Measurements from ENCODE around the gene MBD2. TPM values are rescaled to one million over a fixed set of nuclear protein-coding genes. Genes with fewer than 3 reads are reported as not detected.

MBD2 gene
- total and polyA plus RNA-seq, 4 experiments from 2014 or later: 4.2 to 108 (median 66.8) TPM

DNA sequence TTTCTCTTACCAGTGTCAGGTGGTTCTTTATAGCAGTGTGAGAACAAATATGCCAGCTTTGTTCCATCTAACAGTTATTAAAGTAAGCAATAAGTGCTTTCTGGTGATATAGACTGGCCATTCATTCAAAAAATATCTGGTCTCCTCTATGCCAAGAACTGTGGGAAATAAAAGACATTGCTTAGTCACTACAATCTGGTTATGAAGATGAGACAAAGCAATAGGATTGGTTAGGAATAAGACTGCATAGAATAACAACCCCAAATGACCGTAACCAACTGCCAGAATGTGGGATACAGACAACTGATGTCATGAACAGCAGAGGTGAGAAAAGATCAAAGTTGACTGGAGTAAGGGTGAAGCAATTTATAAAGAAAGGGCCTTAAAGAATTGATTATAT, 83.8 kb downstream of the MBD2 start:
- no peaks in the 10 kb centered on the region for H3K36me3 ChIP-seq (ENCODE audit: insufficient read depth, low read length)
- Mint-ChIP-seq H3K27ac (peak overlapping the region in 1 of 7 donors; percentile 0), H3K9me3 (peaks cover 7 to 25% (median 13%) of the 10 kb centered on the region in 8 donors), H3K36me3 (peaks cover 24 to 43% of the 10 kb centered on the region in 2 donors), H3K4me3 (no peak overlapping the region), H3K27me3 (no peaks in the 10 kb centered on the region), H3K4me1 (no peaks in the 10 kb centered on the region)
- no peaks in the 10 kb centered on the region for H3K4me1 ChIP-seq (ENCODE audit: insufficient read depth, low read length)
- no peaks in the 10 kb centered on the region for H3K27me3 ChIP-seq (ENCODE audit: insufficient read depth, low read length)
- ChIA-PET POLR2A (ENCODE audit: partially characterized antibody) (no interaction called here), CTCF (ENCODE audit: partially characterized antibody) (no interaction called here)
- DNase-seq: no peak
- H3K9me3 ChIP-seq (ENCODE audit: control insufficient read depth in 1 of 2, low read length in 2 of 2): no peaks in the 10 kb centered on the region
- intact Hi-C loops (cut with micrococcal nuclease): no loop called here
- no peak overlapping the region for H3K4me3 ChIP-seq (ENCODE audit: low read length in 2 of 2)
- H3K27ac ChIP-seq (ENCODE audit: low read depth, low read length): no peak overlapping the region

DNA sequence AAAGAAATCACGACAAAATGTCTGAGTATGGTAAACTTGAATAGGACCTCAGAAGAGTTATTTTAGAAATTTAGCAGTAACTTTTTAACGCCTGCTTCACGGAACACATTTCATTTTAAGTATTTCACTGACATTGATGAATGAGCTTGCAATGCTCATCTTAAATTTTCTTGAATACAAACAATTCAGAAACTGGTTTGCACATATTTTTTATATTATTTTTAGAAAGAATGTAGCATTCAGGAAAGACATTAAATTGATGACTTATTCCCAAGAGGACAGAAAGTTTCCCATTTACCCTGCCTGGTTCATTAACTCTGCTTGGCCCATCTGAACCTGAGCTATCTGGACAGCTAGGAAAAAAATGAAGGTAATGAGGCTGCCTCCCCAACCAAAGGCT, 89.3 kb downstream of the MBD2 start:
- no peaks in the 10 kb centered on the region for H3K4me1 ChIP-seq (ENCODE audit: insufficient read depth, low read length)
- ChIA-PET POLR2A (ENCODE audit: partially characterized antibody) (no interaction called here), CTCF (ENCODE audit: partially characterized antibody) (no interaction called here)
- DNase-seq: no peak
- Mint-ChIP-seq H3K27me3 (no peaks in the 10 kb centered on the region), H3K27ac (peak overlapping the region in 1 of 7 donors; percentile 16), H3K9me3 (peaks cover 3 to 21% (median 9%) of the 10 kb centered on the region in 8 donors), H3K4me1 (peaks cover 0 to 2% (median under 1%) of the 10 kb centered on the region in 4 donors), H3K36me3 (peaks cover 9 to 15% of the 10 kb centered on the region in 2 donors), H3K4me3 (no peak overlapping the region)
- intact Hi-C loops (cut with micrococcal nuclease): no loop called here
- no peaks in the 10 kb centered on the region for H3K36me3 ChIP-seq (ENCODE audit: insufficient read depth, low read length)
- H3K27ac ChIP-seq (ENCODE audit: low read depth, low read length): no peak overlapping the region
- no peaks in the 10 kb centered on the region for H3K27me3 ChIP-seq (ENCODE audit: insufficient read depth, low read length)
- no peaks in the 10 kb centered on the region for H3K9me3 ChIP-seq (ENCODE audit: control insufficient read depth in 1 of 2, low read length in 2 of 2)
- no peak overlapping the region for H3K4me3 ChIP-seq (ENCODE audit: low read length in 2 of 2)

DNA sequence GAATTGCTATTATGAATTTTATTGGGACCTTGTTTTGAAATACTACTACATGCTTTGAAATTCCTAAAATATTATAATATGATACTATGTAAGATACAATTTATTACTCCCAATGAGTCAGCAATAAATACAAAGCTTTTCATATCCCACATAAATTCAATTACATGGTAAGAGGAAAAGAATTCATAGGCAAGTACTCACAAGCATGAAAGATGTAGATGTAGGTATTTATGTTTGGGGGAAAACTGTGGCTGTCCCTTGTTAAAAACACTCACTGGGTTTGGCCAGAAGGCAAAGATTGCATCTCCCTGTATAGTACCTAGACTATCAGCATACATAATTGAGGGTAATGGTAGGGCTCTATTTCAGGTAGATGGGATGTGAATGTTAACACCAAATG, 90.4 kb downstream of the MBD2 start:
- Mint-ChIP-seq H3K4me3 (no peak overlapping the region), H3K27me3 (no peaks in the 10 kb centered on the region), H3K9me3 (peaks cover 0 to 11% (median 5%) of the 10 kb centered on the region in 8 donors), H3K36me3 (peaks cover 8 to 11% of the 10 kb centered on the region in 2 donors), H3K27ac (no peak overlapping the region), H3K4me1 (peaks cover 7 to 13% (median 9%) of the 10 kb centered on the region in 4 donors)
- H3K9me3 ChIP-seq (ENCODE audit: control insufficient read depth in 1 of 2, low read length in 2 of 2): no peaks in the 10 kb centered on the region
- CTCF ChIA-PET (ENCODE audit: partially characterized antibody): interaction anchor here (2.0 kb wide), 1 partner anchor 14 kb away, joined by 6 read pairs; no protein-coding TSS in a partner anchor
- no peak overlapping the region for H3K27ac ChIP-seq (ENCODE audit: low read depth, low read length)
- no peaks in the 10 kb centered on the region for H3K27me3 ChIP-seq (ENCODE audit: insufficient read depth, low read length)
- no peak overlapping the region for H3K4me3 ChIP-seq (ENCODE audit: low read length in 2 of 2)
- intact Hi-C loops (cut with micrococcal nuclease): no loop called here
- POLR2A ChIA-PET (ENCODE audit: partially characterized antibody): no interaction called here
- no peak for DNase-seq
- peaks cover 11% of the 10 kb centered on the region for H3K4me1 ChIP-seq (ENCODE audit: insufficient read depth, low read length)
- no peaks in the 10 kb centered on the region for H3K36me3 ChIP-seq (ENCODE audit: insufficient read depth, low read length)

DNA sequence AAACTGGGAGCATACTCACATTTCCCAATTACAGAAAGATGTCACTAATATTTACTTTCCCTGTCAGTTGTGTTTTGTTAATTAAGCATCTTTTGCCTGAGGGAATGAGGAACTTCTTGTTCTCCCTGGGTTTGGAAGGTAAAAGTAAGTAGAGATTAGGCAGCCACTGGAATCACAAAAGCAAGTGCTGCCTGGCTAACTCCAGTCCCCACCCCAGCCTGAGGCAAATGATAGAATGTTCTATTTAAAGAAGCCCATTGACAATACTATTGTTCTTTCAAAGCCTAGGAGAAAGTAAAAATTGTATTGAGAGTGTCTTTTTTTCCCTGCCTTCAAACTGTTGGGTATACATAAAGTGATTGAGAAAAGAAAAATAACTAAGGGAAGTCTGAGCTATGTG, 93.8 kb downstream of the MBD2 start:
- DNase-seq: no peak
- H3K9me3 Mint-ChIP-seq: no peaks in the 10 kb centered on the region
- CTCF ChIA-PET (ENCODE audit: partially characterized antibody): interaction anchor here (1.5 kb wide), 1 partner anchor 11 kb away, joined by 4 read pairs; no protein-coding TSS in a partner anchor

DNA sequence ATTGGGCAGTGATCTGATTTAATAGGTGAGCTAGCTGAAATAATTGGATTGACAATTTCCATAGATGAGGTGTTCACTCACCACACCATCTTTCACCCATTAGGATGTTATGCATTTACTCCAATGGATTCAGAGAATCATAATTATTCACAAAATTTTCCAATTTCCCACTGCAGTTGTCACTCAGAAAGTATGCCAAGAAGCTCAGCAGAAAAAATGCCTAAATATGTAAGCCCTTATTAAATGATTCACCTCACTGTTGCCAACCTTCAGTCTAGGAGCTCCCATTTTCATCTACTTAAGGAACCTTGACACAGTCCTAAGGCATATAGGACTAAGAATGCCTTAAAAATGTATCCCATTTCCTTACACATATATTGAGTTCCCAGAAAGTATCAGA, 94.3 kb downstream of the MBD2 start:
- Mint-ChIP-seq H3K27me3 (no peaks in the 10 kb centered on the region), H3K36me3 (no peaks in the 10 kb centered on the region), H3K4me1 (peaks cover 9 to 16% (median 12%) of the 10 kb centered on the region in 4 donors), H3K27ac (peak overlapping the region in 1 of 7 donors; percentile 1), H3K9me3 (no peaks in the 10 kb centered on the region), H3K4me3 (no peak overlapping the region)
- no peak overlapping the region for H3K27ac ChIP-seq (ENCODE audit: low read depth, low read length)
- H3K27me3 ChIP-seq (ENCODE audit: insufficient read depth, low read length): no peaks in the 10 kb centered on the region
- no peaks in the 10 kb centered on the region for H3K9me3 ChIP-seq (ENCODE audit: control insufficient read depth in 1 of 2, low read length in 2 of 2)
- no peak overlapping the region for H3K4me3 ChIP-seq (ENCODE audit: low read length in 2 of 2)
- intact Hi-C loops (cut with micrococcal nuclease): no loop called here
- DNase-seq: no peak
- H3K4me1 ChIP-seq (ENCODE audit: insufficient read depth, low read length): peaks cover 14% of the 10 kb centered on the region
- ChIA-PET POLR2A (ENCODE audit: partially characterized antibody) (no interaction called here), CTCF (ENCODE audit: partially characterized antibody) (interaction anchor here (1.0 to 2.8 kb wide), 2 partner anchors 11 to 14 kb away, joined by 4 to 17 read pairs; no protein-coding TSS in a partner anchor)
- no peaks in the 10 kb centered on the region for H3K36me3 ChIP-seq (ENCODE audit: insufficient read depth, low read length)

More for the DNA sequence above, 93.8 kb downstream of the MBD2 start:
- Histone ChIP-seq H3K4me3 (ENCODE audit: low read length in 2 of 2) (no peak overlapping the region), H3K27me3 (ENCODE audit: insufficient read depth, low read length) (no peaks in the 10 kb centered on the region), H3K9me3 (ENCODE audit: control insufficient read depth in 1 of 2, low read length in 2 of 2) (no peaks in the 10 kb centered on the region), H3K4me1 (ENCODE audit: insufficient read depth, low read length) (peaks cover 14% of the 10 kb centered on the region), H3K27ac (ENCODE audit: low read depth, low read length) (no peak overlapping the region), H3K36me3 (ENCODE audit: insufficient read depth, low read length) (no peaks in the 10 kb centered on the region)
- peaks cover 9 to 16% (median 12%) of the 10 kb centered on the region in 4 donors for H3K4me1 Mint-ChIP-seq
- H3K36me3 Mint-ChIP-seq: no peaks in the 10 kb centered on the region
- POLR2A ChIA-PET (ENCODE audit: partially characterized antibody): no interaction called here
- no peak overlapping the region for H3K27ac Mint-ChIP-seq
- no peak overlapping the region for H3K4me3 Mint-ChIP-seq
- H3K27me3 Mint-ChIP-seq: no peaks in the 10 kb centered on the region
- intact Hi-C loops (cut with micrococcal nuclease): no loop called here

DNA sequence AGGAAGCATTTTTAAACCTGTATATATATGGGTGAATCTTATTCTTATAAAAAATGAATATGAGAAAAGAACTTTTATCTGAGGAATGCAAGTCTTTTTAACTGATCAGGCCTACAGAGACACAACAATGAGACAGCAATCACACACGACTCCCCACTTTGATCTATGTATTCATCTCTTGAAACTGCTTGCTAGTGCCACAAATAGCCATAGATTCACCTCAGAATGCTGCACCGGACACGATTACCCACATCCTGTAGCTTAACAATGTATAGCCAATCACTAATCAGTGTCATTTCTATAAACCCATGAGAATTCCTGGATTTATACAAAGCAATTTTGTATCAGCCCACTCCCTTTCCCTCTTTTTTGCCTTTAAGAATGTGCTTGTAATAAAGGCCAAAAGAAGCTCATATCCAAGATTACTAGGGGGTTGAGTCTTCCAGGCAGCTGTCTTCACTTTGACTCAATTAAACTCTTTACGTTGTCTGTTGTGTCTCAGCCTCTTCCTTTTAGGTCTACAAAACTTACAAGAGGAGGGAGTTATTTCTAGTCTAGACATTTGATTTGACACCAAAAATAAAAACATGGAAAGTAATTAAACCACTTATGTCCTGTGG, 94.9 kb downstream of the MBD2 start:
- H3K4me1 Mint-ChIP-seq: peaks cover 9 to 16% (median 12%) of the 10 kb centered on the region in 4 donors
- ChIA-PET POLR2A (ENCODE audit: partially characterized antibody) (interaction anchor here (1.1 kb wide), 1 partner anchor 93 kb away, joined by 4 read pairs; no protein-coding TSS in a partner anchor), CTCF (ENCODE audit: partially characterized antibody) (interaction anchor here (1.0 to 2.8 kb wide), 2 partner anchors 10 to 14 kb away, joined by 4 to 17 read pairs; no protein-coding TSS in a partner anchor)
- H3K4me3 ChIP-seq (ENCODE audit: low read length in 2 of 2): no peak overlapping the region
- H3K4me1 ChIP-seq (ENCODE audit: insufficient read depth, low read length): peaks cover 14% of the 10 kb centered on the region
- no peaks in the 10 kb centered on the region for H3K9me3 Mint-ChIP-seq
- no peak for DNase-seq
- no peaks in the 10 kb centered on the region for H3K36me3 Mint-ChIP-seq
- H3K27ac Mint-ChIP-seq: peak overlapping the region in 4 of 7 donors; percentile 2 to 89 (median 8)
- H3K27ac ChIP-seq (ENCODE audit: low read depth, low read length): no peak overlapping the region
- H3K9me3 ChIP-seq (ENCODE audit: control insufficient read depth in 1 of 2, low read length in 2 of 2): no peaks in the 10 kb centered on the region
- H3K27me3 Mint-ChIP-seq: no peaks in the 10 kb centered on the region
- H3K27me3 ChIP-seq (ENCODE audit: insufficient read depth, low read length): no peaks in the 10 kb centered on the region
- intact Hi-C loops (cut with micrococcal nuclease): no loop called here
- no peaks in the 10 kb centered on the region for H3K36me3 ChIP-seq (ENCODE audit: insufficient read depth, low read length)
- peak overlapping the region in 2 of 8 donors; percentile 9 to 14 for H3K4me3 Mint-ChIP-seq

DNA sequence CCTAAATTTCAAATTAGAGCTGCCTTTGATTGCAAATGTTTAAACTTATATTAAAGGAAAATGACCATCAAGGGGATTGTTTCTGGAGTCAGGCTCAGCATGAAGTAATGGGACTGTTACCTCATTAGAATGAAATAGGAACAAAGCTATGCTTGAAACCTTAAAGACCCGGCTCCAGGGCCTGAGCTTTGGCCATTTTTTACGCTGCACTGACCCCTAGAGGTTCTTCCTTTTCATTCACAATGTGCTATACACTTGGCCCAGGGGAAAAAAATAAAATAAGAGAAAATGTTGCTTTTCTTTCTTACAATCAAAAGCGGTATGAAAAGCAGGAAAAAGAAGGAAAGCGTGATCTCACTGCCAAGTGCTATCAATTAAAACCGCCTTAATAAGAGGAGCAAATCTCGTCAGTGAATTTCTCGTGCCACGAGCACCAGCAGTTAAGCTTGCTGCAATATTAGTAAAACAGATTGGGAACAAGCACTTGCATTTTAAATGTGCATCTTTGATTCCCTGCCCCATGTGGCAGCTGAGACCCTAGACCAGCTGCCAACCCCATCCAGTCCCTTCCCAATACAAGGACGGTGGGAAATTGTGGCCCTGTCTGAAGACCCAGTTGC, 96.6 kb downstream of the MBD2 start:
- intact Hi-C loops (cut with micrococcal nuclease): no loop called here
- H3K4me1 Mint-ChIP-seq: peaks cover 9 to 16% (median 12%) of the 10 kb centered on the region in 4 donors
- ChIA-PET POLR2A (ENCODE audit: partially characterized antibody) (no interaction called here), CTCF (ENCODE audit: partially characterized antibody) (interaction anchor here (2.8 kb wide), 1 partner anchor 8 kb away, joined by 17 read pairs; no protein-coding TSS in a partner anchor)
- peak overlapping the region in 1 of 7 donors; percentile 50 for H3K27ac Mint-ChIP-seq
- H3K36me3 ChIP-seq (ENCODE audit: insufficient read depth, low read length): no peaks in the 10 kb centered on the region
- no peak for DNase-seq
- H3K27me3 ChIP-seq (ENCODE audit: insufficient read depth, low read length): no peaks in the 10 kb centered on the region
- H3K4me3 ChIP-seq (ENCODE audit: low read length in 2 of 2): no peak overlapping the region
- no peak overlapping the region for H3K27ac ChIP-seq (ENCODE audit: low read depth, low read length)
- H3K9me3 ChIP-seq (ENCODE audit: control insufficient read depth in 1 of 2, low read length in 2 of 2): no peaks in the 10 kb centered on the region
- no peaks in the 10 kb centered on the region for H3K9me3 Mint-ChIP-seq
- H3K4me3 Mint-ChIP-seq: no peak overlapping the region
- H3K27me3 Mint-ChIP-seq: no peaks in the 10 kb centered on the region
- H3K36me3 Mint-ChIP-seq: no peaks in the 10 kb centered on the region
- peaks cover 14% of the 10 kb centered on the region for H3K4me1 ChIP-seq (ENCODE audit: insufficient read depth, low read length)
